ENCODE measurements around the gene ADH7.

Gene ADH7

DNA sequence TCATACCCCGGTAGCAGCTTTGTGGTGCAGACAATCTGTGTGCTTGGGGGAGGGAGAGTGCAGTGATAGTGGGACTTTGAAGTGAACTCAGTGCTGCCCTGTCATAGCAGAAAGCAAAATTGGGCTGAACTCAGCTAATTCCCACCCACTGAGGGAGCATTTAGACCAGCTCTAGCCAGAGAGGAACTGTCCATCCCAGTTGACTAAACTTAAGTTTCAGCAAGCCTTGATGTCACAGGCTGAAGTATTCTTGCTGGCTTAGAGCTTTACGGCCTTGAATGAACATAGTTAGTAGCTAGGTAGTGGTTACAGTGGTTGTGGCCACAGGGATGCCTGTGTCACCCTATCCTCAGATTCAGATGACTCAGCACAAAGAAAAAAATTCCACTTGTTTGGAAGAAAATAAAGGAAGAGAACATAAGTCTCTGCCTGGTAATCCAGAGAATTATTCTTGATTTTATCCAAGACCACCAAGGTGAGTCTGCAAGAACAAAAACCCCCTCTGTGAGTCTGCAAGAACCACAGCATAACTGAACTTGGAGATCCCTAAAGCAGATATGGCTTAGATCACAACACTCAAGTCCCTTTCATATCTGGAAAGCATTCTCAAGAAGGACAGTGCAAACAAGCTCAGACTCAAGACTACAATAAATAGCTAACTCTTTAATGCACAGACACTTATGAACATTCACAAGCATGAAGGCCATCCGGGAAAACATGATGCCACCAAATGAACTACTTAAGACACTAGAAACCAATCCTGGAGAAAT lies 39.4 kb downstream of the ADH7 start:
- peak; percentile 88 for DNase-seq (ENCODE audit: low read depth)
- TF ChIP-seq, protein P1, sequence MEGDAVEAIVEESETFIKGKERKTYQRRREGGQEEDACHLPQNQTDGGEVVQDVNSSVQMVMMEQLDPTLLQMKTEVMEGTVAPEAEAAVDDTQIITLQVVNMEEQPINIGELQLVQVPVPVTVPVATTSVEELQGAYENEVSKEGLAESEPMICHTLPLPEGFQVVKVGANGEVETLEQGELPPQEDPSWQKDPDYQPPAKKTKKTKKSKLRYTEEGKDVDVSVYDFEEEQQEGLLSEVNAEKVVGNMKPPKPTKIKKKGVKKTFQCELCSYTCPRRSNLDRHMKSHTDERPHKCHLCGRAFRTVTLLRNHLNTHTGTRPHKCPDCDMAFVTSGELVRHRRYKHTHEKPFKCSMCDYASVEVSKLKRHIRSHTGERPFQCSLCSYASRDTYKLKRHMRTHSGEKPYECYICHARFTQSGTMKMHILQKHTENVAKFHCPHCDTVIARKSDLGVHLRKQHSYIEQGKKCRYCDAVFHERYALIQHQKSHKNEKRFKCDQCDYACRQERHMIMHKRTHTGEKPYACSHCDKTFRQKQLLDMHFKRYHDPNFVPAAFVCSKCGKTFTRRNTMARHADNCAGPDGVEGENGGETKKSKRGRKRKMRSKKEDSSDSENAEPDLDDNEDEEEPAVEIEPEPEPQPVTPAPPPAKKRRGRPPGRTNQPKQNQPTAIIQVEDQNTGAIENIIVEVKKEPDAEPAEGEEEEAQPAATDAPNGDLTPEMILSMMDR (conservative IDR thresholded peaks at IDR 0.05; ENCODE audit: low read length), result no peak
- no peak overlapping the region for H3K4me3 ChIP-seq (ENCODE audit: low read length)

DNA sequence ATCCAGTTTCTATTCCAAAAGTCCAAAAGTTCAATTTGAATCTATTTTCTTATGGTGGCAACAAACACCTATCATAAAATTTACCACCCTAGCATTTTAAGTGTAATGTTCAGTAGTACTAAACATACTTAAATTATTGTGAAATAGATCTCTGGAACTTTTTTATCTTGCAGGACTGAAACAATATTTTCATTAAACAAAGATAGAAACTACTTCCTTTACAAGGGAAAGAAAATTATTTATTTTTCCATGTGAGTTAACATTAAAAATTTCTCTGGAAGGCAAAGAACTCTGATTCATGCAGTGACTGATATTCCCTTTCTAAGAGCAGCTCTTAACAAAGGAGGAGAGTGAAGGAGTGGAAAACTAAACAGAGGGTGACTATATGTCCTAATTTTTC lies 40.2 kb downstream of the ADH7 start:
- peak; percentile 28 for DNase-seq (ENCODE audit: low read depth)
- TF ChIP-seq, protein P1 (conservative IDR thresholded peaks at IDR 0.05; ENCODE audit: low read length), result no peak
- H3K4me3 ChIP-seq (ENCODE audit: low read length), result no peak overlapping the region

DNA sequence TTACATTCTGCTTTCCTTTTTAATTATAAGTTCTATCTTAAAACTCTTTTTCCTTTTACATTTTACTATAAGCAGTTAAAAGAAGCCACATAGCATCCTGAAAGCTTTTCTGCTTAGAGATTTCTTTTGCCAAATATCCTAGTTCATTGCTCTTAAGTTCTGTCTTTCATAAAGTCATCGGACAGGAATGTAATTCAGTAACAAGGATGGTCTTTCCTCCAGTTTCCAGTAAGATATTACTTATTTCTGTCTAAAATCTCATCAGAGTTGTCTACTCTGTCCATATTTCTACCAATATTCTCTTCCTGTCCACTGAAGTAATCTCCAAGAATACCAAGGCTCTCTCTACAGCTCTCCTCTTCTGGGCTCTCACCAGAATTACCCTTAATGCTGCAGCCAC lies 45.1 kb downstream of the ADH7 start:
- TF ChIP-seq, protein P1 (conservative IDR thresholded peaks at IDR 0.05; ENCODE audit: low read length), result no peak
- H3K4me3 ChIP-seq (ENCODE audit: low read length), result no peak overlapping the region
- DNase-seq (ENCODE audit: low read depth), result peak; percentile 88

DNA sequence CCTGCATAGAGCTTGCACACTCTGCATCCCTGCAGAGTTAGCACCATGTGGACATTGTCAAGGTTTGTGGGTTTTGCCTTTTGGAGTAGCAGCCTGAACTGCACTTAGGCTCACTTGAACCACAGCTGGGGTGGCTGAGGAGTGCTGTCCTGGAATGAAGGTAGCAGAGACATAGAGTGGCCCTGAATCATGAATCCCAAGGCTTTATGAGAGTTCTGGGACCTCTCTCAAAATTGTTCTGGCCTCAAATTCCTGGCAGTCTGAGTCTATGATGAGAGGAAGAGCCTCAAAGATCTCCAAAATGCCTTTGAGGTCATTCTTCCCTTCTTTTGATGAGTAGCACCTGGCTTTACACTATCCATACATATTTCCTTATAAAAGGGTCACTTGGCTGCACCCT lies 45.5 kb downstream of the ADH7 start:
- DNase-seq (ENCODE audit: low read depth), result peak; percentile 89

DNA sequence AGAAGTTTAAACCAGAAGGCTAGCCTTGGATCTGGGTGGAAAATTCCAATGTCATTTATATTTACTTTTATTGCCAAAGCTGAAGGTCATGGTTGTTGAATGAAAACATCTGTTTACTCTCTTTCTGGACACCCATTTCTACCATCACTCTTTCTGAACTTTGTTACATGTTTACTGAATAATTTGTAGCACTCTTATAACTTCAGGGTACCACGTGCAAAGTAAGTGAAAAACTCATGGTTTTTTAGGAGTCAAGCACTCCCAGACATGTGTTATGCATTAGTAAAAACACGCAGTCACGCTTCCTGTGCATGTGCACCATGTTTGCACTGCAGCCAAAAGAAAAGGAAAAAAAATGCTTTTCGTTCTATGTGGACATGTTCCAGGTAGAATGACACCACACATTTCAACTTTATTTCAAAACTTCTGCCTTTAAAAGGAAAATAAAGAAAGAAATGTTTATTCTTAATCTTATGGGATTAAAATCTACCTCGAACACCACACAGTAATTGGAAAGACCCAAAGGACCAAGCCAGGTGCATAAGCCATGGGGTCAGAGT lies 51.2 kb downstream of the ADH7 start:
- H3K4me3 ChIP-seq (ENCODE audit: low read length), result no peak overlapping the region
- DNase-seq (ENCODE audit: low read depth), result peak; percentile 99
- TF ChIP-seq, protein P1 (conservative IDR thresholded peaks at IDR 0.05; ENCODE audit: low read length), result no peak

More for the DNA sequence above, 45.5 kb downstream of the ADH7 start:
- TF ChIP-seq, protein P1 (conservative IDR thresholded peaks at IDR 0.05; ENCODE audit: low read length), result no peak
- H3K4me3 ChIP-seq (ENCODE audit: low read length), result no peak overlapping the region

DNA sequence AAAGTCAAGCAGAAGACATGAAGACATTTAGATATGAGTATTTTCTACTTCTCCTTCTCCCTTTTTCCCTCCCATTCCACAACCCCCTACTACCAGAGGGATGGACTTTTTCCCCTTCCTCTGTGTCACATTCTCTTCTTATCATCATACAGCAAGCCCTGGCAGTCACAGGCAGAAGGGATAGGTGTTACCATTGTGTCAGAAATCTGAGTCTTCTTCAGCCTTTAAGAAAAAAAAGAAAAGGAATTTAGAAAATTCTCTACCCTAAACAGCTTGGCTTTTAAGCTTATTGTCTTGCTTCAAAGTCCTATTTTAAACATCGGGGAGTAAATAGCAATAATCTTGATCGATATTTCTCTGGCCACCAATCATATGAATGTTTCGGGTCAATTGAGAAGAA lies 51.7 kb downstream of the ADH7 start:
- TF ChIP-seq, protein P1 (conservative IDR thresholded peaks at IDR 0.05; ENCODE audit: low read length), result no peak
- DNase-seq (ENCODE audit: low read depth), result peak; percentile 67
- no peak overlapping the region for H3K4me3 ChIP-seq (ENCODE audit: low read length)
